Fibroblast of lung (primary cell): ENCODE measurements around the gene IGF2.

Experiments used
- EZH2 ChIP-seq: IDR thresholded peaks from 2 replicates; pipeline ENCODE4 v1.5.1; 2012; ENCODE audit warnings: low read length, control low read depth, mild to moderate bottlenecking; ENCODE audit errors: missing control alignments
- TF ChIP-seq, protein P1 (sequence below), 2 donors: IDR thresholded peaks in 1 of 2; conservative IDR thresholded peaks in 1 of 2; 1 replicate in 1 of 2; 2 replicates in 1 of 2; pipeline ENCODE4 v1.5.1; 2011 to 2012; ENCODE audit warnings: low read length in 2 of 2, control low read depth in 1 of 2, inconsistent platforms in 1 of 2, low read depth in 1 of 2, mild to moderate bottlenecking in 1 of 2

DNA sequence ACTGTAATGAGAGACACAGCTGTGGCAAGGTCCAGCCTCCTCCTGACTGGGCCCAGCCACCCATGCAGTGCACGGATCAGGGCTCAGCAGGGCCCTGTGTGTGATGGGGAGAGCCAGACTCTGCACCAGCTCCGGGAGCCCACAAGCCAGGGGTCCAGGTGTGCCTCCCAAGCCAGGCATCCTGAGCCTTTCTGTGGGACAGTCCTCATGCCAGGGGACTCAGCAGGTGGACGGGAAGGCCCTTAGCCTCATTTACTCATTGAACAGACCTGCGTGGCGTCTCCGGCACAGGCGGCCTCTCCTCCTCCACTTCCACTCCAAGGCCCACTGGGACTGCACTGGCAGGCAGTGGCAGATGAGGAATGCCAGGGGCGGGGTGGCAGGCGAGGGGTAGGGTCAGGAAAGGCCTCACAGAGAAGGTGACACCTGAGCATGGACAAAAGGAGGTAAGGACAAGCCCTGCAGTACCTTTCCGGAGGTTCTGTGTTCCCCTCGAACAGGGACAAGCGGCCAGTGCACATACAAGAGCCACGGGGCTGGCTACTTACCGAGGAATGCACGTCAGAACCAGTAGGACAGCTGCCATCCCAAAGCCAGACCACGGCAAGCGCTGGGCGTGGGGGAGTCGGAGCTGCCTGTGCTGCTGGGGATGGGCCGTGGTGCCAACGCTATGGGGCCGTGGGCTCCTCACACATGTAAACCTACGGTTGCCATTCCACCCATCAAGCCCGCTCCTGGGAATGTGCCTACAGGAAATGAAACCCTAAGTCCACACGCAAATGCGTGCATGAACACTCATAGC, 52.7 kb downstream of the IGF2 start:
- TF ChIP-seq, protein P1, sequence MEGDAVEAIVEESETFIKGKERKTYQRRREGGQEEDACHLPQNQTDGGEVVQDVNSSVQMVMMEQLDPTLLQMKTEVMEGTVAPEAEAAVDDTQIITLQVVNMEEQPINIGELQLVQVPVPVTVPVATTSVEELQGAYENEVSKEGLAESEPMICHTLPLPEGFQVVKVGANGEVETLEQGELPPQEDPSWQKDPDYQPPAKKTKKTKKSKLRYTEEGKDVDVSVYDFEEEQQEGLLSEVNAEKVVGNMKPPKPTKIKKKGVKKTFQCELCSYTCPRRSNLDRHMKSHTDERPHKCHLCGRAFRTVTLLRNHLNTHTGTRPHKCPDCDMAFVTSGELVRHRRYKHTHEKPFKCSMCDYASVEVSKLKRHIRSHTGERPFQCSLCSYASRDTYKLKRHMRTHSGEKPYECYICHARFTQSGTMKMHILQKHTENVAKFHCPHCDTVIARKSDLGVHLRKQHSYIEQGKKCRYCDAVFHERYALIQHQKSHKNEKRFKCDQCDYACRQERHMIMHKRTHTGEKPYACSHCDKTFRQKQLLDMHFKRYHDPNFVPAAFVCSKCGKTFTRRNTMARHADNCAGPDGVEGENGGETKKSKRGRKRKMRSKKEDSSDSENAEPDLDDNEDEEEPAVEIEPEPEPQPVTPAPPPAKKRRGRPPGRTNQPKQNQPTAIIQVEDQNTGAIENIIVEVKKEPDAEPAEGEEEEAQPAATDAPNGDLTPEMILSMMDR (conservative IDR thresholded peaks at IDR 0.05 in 1 of 2, IDR thresholded peaks at IDR 0.05 in 1 of 2; ENCODE audit: low read depth in 1 of 2, low read length in 2 of 2) = no peak
- no peak for TF ChIP-seq EZH2
